SK-N-SH (cell line): ENCODE measurements around the gene MAD2L1.

ENCODE experiments used
- CTCF ChIP-seq: fragments of 200-600 bp; sonication (generic); IDR thresholded peaks from 2 replicates; pipeline ENCODE4 v1.6.1; 2017; ENCODE audit warnings: antibody characterized with exemption, mild to moderate bottlenecking, moderate library complexity
- ELF1 ChIP-seq: IDR thresholded peaks from 2 replicates; pipeline ENCODE4 v1.4.0; 2012
- EZH2phosphoT487 ChIP-seq: fragments of 200-600 bp; sonication (generic); IDR thresholded peaks from 2 replicates; pipeline ENCODE4 v1.6.1; 2017; ENCODE audit warnings: low read depth, mixed run types, mild to moderate bottlenecking, antibody characterized with exemption, moderate library complexity, borderline replicate concordance

- no peak for TF ChIP-seq ELF1
- TF ChIP-seq CTCF, result no peak
- TF ChIP-seq EZH2phosphoT487, result no peak
Measured at GRCh38 chr4:120057416-120057815, 9.2 kb downstream of the MAD2L1 start.
